GM12873 (cell line): ENCODE measurements around the gene C9orf153.

Experiments
- CTCF ChIP-seq: IDR thresholded peaks from 2 replicates; pipeline ENCODE4 v1.5.1; 2012; ENCODE audit warnings: low read depth, mild to moderate bottlenecking, moderate library complexity, low read length, control low read depth; ENCODE audit not compliant: insufficient read depth; ENCODE audit errors: missing control alignments

C9orf153 gene

DNA sequence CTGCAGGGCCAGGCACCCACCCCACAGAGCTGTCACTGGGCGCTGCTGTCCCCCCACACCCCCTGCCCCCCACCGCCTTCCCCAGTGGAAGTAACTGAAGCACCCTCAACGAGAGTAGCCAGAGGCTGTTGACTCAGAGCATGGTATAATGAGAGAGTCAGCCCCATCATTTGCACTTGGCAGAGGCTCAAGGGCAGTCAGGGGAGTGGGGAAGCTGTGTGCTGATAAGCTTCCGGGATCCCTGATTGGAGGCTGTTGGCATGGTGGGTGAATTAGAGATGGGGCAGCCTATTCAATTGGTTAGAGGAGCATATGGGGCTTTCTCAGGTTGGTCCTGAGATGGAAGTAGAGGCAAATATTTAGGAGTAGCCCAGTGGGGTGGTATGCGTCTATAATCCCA lies 83.0 kb downstream of the C9orf153 start:
- TF ChIP-seq CTCF, result no peak

DNA sequence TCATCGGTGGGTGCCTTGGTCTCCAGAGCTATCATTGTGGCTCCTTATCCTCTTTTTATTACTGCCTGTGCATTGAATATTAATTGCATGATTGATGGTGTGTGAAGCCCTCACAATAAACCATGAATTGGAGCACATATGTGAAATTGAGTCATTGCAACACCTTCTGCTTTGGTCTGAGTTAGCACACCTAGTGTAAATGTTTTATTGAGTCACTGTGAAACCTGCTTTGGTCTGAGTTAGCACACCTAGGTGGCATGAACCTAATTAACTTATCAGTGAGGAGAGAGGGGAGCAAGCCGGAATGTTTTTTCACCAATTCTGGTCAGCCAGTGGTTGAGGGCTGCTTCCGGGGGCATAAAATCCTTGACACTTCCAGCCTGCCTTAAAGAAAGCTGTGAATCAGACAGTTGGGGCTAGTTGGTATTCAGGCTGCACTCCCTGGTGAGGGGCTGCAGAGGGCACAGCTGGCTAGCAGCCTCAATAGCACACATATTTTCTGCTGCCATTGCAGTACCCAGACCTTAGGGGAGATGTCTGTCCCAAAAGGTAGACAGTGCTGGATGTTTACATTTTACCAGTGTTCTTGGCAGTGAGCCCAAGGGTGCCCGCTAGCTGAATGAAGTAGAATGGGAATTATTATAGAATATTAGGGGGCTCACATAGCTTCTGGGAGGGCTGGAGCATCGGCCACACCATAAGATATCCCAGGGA lies 83.6 kb downstream of the C9orf153 start:
- no peak for TF ChIP-seq CTCF

- no peak for TF ChIP-seq CTCF
Observed at GRCh38 chr9:86175223-86175622, 84.2 kb downstream of the C9orf153 start.
